NCI-H748 treated with DMSO at 0.1 percent for 48 hours (cell line): ENCODE measurements around the gene NXPH1.

Experiments
- DNase-seq: peaks from one replicate; lab custom pipeline; 2025; lab: John Stamatoyannopoulos, UW

NXPH1 gene

DNA sequence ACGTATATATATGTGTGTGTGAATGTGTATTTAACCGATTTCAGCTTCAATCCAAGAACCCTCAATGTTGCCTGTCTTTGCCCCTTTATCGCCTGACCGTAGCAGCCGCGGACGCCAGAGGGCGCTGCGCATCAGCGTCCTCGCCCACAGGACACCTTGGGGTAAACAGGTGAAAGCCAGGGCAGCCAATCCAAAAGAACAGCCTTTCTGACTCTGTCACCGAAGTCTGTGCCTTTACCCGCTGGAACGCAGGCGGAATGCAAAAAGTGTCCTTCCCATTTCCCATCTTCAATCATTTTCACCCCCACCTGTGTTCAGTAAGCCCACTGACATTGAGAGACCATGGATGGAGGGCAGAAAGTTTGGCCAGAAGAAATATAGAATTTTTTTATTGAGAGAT, 3.6 kb downstream of the NXPH1 start:
- DNase-seq = peak; percentile 85

DNA sequence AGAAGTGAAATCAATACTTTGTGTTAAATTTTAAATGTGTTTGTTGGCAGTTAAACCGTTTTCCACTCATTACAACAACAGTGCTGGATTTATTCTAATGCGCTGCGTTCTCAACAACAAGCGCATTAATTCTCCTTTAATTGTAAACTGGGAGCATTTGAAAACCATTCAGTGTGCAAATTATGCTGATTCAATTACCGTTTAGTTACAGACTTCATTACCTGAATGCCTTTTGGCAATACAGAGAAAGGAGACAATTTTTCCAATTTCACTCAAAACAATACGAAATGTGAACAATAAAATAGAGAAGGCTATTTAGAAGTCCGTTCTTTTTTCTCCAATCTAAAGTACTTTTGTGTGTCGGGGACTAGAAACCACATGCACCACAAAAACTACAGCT, 4.2 kb downstream of the NXPH1 start:
- DNase-seq = no peak

DNA sequence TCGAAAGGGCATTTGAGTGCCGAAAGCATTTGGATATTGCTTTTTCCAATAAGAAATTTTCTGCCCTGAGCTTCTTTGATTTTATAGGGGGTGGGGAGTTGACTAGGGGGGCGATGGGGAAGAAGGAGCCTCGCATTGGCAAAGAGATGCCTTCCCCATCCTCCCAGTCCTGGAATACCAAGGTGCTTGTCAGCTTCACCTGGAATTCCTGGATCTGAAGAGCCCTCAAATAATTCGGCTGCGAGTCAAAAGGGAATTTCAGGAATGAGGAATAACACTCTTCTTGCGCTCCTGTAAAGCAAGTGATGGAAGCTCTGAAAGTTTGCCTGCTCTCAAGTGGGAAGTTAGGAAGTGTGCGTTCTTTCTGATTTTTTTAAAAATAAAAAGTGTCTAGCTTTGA, 7.3 kb downstream of the NXPH1 start:
- DNase-seq = no peak

DNA sequence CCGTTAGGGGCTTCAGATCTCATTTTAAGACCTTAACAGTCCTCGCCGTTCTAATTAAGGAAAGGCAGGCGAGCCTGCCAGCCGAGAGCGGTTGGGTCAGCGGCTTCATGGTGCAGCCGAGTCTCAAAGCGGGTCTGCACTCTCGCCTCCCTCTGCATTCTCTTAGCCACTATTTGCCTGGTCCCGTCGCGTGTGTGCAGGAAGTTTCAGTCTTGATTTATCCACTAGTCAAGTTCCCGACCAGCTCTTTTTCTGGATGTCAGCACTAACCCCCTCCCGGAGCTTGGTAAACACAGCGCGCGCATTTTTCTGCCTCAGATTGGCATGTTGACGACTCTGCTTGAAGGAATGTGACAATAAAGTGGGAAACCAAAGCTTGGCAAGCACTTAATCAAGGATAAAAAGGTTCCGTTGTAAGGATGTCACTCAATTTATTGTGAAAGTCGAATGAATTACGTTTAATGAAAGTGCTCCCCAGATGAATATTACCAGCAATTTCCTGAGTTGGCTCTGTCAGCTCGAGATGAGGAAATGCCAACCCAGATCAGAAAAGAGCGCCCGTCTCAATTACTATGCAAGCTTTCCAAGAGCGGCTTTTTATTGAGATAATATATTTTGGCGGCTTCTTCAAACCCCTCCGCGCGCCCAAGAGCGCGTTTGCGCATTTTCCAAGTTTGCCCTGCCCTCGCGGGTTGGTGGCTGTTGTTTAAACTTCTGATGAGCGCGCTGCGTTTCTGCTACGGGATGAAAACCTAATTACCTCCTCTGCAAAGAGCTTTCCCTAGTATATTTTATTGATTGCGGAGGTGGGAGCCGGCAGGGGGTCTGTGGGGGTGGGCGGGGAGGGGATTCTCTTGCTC, 7.9 kb downstream of the NXPH1 start:
- DNase-seq = no peak

GRCh38 chr7:8442051-8442813, 8.8 kb downstream of the NXPH1 start:
- DNase-seq = no peak

- peak; percentile 42 for DNase-seq
Measured at GRCh38 chr7:8442814-8443304, 9.4 kb downstream of the NXPH1 start.

DNA sequence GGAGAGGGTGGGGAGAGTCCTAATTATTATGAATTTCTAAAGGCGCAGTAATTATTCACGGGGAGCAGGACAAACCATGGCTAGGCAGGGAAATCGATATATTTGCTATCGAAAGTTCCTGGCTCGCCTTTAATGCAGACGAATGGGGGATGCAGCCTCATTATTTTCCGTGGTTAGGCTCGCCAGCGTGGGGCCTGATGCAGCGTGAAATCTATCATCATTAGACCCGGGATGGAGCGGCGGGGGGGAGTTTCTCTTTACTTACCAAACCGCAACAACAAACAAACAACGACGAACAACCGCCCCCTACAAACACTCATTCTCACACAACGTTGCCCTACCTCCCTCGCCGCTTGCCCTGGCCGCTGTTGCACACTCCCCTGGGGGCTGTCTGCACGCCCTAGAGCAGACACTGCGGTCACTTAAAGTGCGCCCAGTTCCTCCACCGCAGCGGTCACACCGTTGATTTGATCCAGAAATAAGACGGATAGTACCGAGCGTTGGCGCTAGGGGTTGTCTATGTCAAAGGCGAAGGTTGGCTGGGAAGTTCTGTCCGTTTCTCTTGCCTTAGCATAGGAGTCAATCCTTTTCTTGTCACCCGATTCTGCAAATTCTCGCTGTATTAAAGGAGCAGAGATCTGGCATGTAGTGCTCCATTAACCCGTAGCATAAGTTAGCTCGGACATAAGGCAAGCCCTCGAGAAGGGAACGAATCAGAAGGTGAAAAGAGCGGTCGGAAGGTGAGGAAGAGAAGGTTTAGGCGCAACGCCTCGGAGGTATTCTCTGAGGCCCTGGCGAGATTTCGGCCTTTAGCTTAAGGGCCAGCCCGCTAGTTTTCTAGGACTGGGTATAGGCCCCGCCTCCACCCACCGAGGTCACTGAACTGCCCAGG, 10.4 kb downstream of the NXPH1 start:
- peak; percentile 52 for DNase-seq

GRCh38 chr7:8444468-8444769, 11.0 kb downstream of the NXPH1 start:
- no peak for DNase-seq

- no peak for DNase-seq
Measured at GRCh38 chr7:8453535-8453934, 20.1 kb downstream of the NXPH1 start.

- no peak for DNase-seq
Measured at GRCh38 chr7:8455426-8455825, 22.0 kb downstream of the NXPH1 start.

GRCh38 chr7:8462309-8462708, 28.9 kb downstream of the NXPH1 start:
- DNase-seq = no peak

GRCh38 chr7:8465338-8465737, 31.9 kb downstream of the NXPH1 start:
- no peak for DNase-seq

- DNase-seq = no peak
Measured at GRCh38 chr7:8480527-8480926, 47.1 kb downstream of the NXPH1 start.

- no peak for DNase-seq
Measured at GRCh38 chr7:8481096-8481495, 47.7 kb downstream of the NXPH1 start.

DNA sequence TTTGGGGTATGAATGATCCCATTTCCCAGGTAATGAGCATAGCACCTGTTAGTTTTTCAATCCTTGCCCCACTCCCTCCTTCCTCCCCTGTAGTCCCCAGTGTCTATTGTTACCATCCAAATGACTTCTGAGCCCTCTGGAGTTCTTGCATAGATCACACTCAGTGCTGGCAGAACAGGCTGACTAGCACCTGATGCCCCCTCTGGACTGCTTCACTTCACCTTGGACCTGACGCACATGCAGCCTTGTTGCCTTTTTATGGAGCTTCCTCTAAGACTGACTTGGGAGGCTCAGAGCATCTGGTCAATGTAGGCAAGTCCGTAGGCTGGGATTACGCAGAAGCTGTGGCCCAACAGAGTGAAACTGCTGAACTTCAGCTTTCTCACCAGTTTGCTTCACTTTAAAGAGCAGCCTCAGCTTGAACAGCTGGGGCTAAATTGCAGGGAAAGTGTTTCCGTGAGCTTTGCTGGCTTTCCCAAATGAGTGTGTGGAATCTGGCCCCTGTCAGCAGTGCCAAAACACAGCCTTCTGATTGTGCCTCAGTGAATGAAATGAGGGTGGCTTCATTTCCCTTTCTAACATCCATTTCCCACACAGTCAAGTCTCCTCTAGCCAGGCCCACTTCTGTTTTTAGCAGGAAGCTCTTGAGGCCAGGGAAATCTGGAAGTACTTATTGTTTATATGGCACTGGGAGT, 48.5 kb downstream of the NXPH1 start:
- DNase-seq = no peak

DNA sequence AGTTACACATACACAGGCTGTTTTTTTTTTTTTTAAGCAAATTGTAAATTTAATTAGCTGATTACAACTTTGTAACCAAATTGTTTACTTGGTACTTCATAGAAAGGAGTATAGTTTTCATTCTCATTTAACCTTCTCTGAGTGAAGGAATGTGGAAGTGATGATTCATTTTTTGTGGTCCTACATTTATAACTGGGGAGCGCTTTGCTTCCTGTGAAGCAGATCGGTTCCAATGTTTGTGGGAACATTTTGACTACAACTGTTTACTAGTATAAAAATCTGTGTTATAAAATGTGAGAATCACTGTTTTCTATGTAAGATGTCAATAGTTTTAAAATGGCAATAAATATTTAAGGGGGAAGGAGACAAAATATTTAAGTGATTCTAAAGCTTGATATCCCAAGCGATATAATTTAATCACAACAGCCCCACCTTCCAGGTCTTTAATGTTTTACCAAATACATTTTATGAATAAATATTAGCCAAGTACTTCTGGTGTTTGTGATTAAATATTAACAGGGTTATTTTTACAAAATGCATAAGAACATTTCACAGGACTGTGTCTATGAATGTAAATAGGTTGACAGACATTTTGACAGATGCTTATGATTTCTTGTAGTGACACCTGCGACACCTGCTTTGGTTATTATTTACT, 57.1 kb downstream of the NXPH1 start:
- DNase-seq = no peak

DNA sequence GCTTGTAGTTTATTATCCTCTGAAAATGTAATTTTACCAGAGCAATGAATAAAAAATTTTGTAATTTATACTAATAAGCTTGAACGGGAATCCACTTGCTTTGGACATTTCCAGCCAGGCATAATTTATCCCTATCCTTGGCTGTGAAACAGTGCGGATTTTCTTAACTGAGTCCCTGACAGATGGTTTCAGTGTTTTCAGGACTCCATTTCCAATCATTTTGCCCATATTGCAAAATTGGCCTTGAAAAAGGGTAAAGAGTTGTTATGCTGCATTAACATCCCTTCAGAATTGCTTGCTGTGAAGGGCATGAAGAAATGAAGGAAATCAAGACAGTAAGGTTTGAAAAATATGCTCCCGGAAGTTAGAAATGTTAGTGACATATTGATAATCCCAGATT, 57.7 kb downstream of the NXPH1 start:
- no peak for DNase-seq

GRCh38 chr7:8491544-8492489, 58.4 kb downstream of the NXPH1 start:
- no peak for DNase-seq

DNA sequence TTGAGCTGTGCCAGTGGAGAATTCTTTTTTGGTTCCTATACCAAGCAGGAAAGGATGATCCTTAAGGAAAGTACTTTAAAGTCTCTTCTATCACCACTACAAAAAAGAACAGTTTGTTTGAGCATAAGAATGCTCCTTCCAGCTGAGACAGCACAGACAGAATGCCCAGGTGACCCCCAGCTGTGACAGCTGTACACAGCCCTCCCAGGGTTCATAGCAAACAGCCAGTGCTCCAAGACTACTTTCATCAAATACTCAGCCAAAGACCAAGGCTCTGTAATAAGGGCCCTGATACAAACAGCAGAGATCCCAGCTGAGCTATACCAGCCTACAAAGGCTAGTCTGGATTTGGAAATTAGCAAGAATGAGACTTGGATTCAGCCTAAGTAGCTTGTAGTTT, 65.7 kb downstream of the NXPH1 start:
- no peak for DNase-seq

- no peak for DNase-seq
Measured at GRCh38 chr7:8500286-8500685, 66.9 kb downstream of the NXPH1 start.
